ENCODE measurements around the gene LZTR1. TPM values are rescaled to one million over a fixed set of nuclear protein-coding genes. Genes with fewer than 3 reads are reported as not detected.
"Not testable (repeated sequence)": the region's sequence is repeated elsewhere in the genome, so short reads cannot be mapped to it uniquely, and the experiment has no call there.

Gene LZTR1
- total and polyA plus RNA-seq, 2 of the 4 experiments (the other 2 are of a cell fraction), result 22.8 to 41.3 TPM

GRCh38 chr22:21048448-21048847 is 66.4 kb downstream of the LZTR1 start:
- dilution Hi-C loops (cut with HindIII; ENCODE audit: low sequenced_read_pairs, unreplicated experiment); H2BK5ac ChIP-seq (ENCODE audit: low read depth, low read length, poor library complexity, severe bottlenecking); H2BK15ac ChIP-seq (ENCODE audit: low read depth, low read length); POLR2A ChIA-PET (ENCODE audit: unreplicated experiment); H3K9ac ChIP-seq (ENCODE audit: low read depth, low read length); H2AFZ ChIP-seq (replicated peaks; ENCODE audit: low read length, poor library complexity); H4K20me1 ChIP-seq (ENCODE audit: insufficient read depth, low read length); H3K14ac ChIP-seq (replicated peaks; ENCODE audit: low read depth, low read length); H2AK5ac ChIP-seq (ENCODE audit: low read depth, low read length); H3K18ac ChIP-seq (ENCODE audit: low read depth, low read length); H2AK9ac ChIP-seq (replicated peaks; ENCODE audit: low read depth, low read length, poor library complexity); H4K5ac ChIP-seq (ENCODE audit: low read depth, low read length); H3K23ac ChIP-seq (ENCODE audit: low read depth, low read length); H3K4ac ChIP-seq (ENCODE audit: low read depth, low read length); intact Hi-C loops (cut with micrococcal nuclease); H2BK120ac ChIP-seq (ENCODE audit: low read depth, low read length); ATAC-seq (ENCODE audit: low read depth); H3K4me2 ChIP-seq (ENCODE audit: low read depth, low read length); H3K56ac ChIP-seq (ENCODE audit: extremely low read depth, insufficient read depth, low read length); DNase-seq; in situ Hi-C loops (cut with MboI; ENCODE audit: low sequenced_read_pairs); H3K27me3 ChIP-seq (ENCODE audit: control insufficient read depth, insufficient read depth, low read length); CTCF ChIA-PET; H3K36me3 ChIP-seq (ENCODE audit: control insufficient read depth, insufficient read depth, low read length); H3K79me1 ChIP-seq (ENCODE audit: low read depth in 1 of 2, low read length in 2 of 2); H4K91ac ChIP-seq (ENCODE audit: insufficient read depth, low read depth, low read length); H3K9me1 ChIP-seq (ENCODE audit: insufficient read depth, low read length); H3K4me3 ChIP-seq (ENCODE audit: insufficient read depth, low read depth, low read length); H3K9me3 ChIP-seq (ENCODE audit: control insufficient read depth, insufficient read depth, low read length); H3K27ac ChIP-seq (ENCODE audit: insufficient read depth, low read length); BruUV-seq (replicated peaks); H2BK20ac ChIP-seq (ENCODE audit: low read depth, low read length); H4K8ac ChIP-seq (ENCODE audit: low read depth in 2 of 2, low read length in 2 of 2): not testable (repeated sequence)
- no CpG with 5 or more reads among the region's 5 CpGs for WGBS, 2 experiments (ENCODE audit: extremely low coverage in 2 of 2, insufficient read length in 1 of 2)
- peaks cover 20% of the 10 kb centered on the region for H3K4me1 ChIP-seq (ENCODE audit: control insufficient read depth, insufficient read depth, low read length)

Small RNA genes lying within 50 kb of the gene (microRNA-seq; reads per million reads assigned to microRNA genes)
- gene MIR649 (ENCODE audit: insufficient read depth in 1 of 2, insufficient read length in 1 of 2, unreplicated experiment in 1 of 2), result 0 reads per million in 2 experiments

Small RNA genes lying within 50 kb of the gene (small RNA-seq; reads per million reads assigned to genes)
- gene MIR649, result 0 reads per million in 5 experiments

Other genes with a start within 250 kb of the LZTR1 start
- gene SERPIND1, start 208.2 kb upstream of the LZTR1 start, total RNA-seq (2012; rRNA removed), result not detected in 2 replicates
- gene SERPIND1, start 208.2 kb upstream of the LZTR1 start, polyA plus RNA-seq (2012; rRNA removed), result 0.06 and 0.12 TPM in 2 replicates
- gene PI4KA, start 123.5 kb upstream of the LZTR1 start, total RNA-seq (2012; rRNA removed), result 16.8 and 18.6 TPM in 2 replicates
- gene PI4KA, start 123.5 kb upstream of the LZTR1 start, polyA plus RNA-seq (2012; rRNA removed), result 35.5 and 39.3 TPM in 2 replicates
- gene SNAP29, start 123.3 kb upstream of the LZTR1 start, total RNA-seq (2012; rRNA removed), result 10.6 and 12.5 TPM in 2 replicates
- 29.5 and 30.0 TPM in 2 replicates for gene SNAP29, start 123.3 kb upstream of the LZTR1 start, polyA plus RNA-seq (2012; rRNA removed)
- 35.5 and 35.8 TPM in 2 replicates for gene CRKL, start 64.9 kb upstream of the LZTR1 start, total RNA-seq (2012; rRNA removed)
- 18.7 and 20.6 TPM in 2 replicates for gene CRKL, start 64.9 kb upstream of the LZTR1 start, polyA plus RNA-seq (2012; rRNA removed)
- under 0.01 and 0.18 TPM in 2 replicates for gene AIFM3, start 15.0 kb upstream of the LZTR1 start, total RNA-seq (2012; rRNA removed)
- 0.09 TPM in 2 replicates for gene AIFM3, start 15.0 kb upstream of the LZTR1 start, polyA plus RNA-seq (2012; rRNA removed)
- gene THAP7, start 19.8 kb downstream of the LZTR1 start, total RNA-seq (2012; rRNA removed), result 13.3 and 14.2 TPM in 2 replicates
- 19.8 and 23.2 TPM in 2 replicates for gene THAP7, start 19.8 kb downstream of the LZTR1 start, polyA plus RNA-seq (2012; rRNA removed)
- 0.56 and 0.90 TPM in 2 replicates for gene P2RX6, start 32.9 kb downstream of the LZTR1 start, total RNA-seq (2012; rRNA removed)
- gene P2RX6, start 32.9 kb downstream of the LZTR1 start, polyA plus RNA-seq (2012; rRNA removed), result 1.4 and 1.6 TPM in 2 replicates
- gene SLC7A4, start 50.3 kb downstream of the LZTR1 start, total RNA-seq (2012; rRNA removed), result not detected in 2 replicates
- 0.03 and 0.06 TPM in 2 replicates for gene SLC7A4, start 50.3 kb downstream of the LZTR1 start, polyA plus RNA-seq (2012; rRNA removed)
- gene LRRC74B, start 63.6 kb downstream of the LZTR1 start, total RNA-seq (2012; rRNA removed), result not detected in 2 replicates
- not detected in 2 replicates for gene LRRC74B, start 63.6 kb downstream of the LZTR1 start, polyA plus RNA-seq (2012; rRNA removed)